SU-DHL-6 (cell line): ENCODE measurements around the gene SGIP1.

ENCODE experiments used
- EZH2phosphoT487 ChIP-seq: fragments of 200-600 bp; sonication (generic), shearing (Covaris generic); conservative IDR thresholded peaks from 2 replicates; pipeline ENCODE4 v1.6.1; 2018; ENCODE audit warnings: mild to moderate bottlenecking, antibody characterized with exemption, low read length, moderate library complexity, mixed read lengths
- TF ChIP-seq, protein P1 (sequence below): fragments of 200-600 bp; sonication (generic); IDR thresholded peaks from one replicate; pipeline ENCODE4 v1.5.1; 2017; ENCODE audit warnings: antibody characterized with exemption, mild to moderate bottlenecking, low read length, moderate library complexity; ENCODE audit not compliant: insufficient read depth, poor library complexity, severe bottlenecking

DNA sequence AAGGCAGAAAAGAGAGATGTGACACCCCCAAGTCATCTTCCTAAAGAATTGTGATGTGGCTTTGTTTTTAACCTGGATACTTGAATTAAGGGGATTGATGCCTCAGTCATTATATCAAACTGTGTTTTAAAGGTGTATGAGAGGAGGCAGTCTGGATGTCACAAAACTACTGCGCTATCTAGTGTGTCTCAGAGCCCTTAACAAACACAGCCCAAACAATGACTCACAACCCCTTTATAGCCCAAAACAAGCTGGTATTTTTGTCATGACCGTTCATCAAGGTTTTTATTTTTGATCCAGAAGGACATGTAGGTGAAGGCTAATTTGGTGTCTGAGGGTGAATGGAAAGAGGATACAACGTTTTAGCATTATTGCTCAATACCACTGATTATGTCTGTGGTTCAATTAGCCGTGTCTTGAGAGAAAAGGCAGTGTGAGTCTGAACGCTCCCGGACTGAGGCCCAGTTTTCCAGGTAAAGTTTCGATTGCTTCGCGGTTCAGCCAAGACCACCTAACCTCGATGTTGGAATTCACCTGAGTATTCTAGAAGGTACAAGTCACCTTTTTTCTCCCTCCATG lies 71.6 kb downstream of the SGIP1 start:
- TF ChIP-seq, protein P1, sequence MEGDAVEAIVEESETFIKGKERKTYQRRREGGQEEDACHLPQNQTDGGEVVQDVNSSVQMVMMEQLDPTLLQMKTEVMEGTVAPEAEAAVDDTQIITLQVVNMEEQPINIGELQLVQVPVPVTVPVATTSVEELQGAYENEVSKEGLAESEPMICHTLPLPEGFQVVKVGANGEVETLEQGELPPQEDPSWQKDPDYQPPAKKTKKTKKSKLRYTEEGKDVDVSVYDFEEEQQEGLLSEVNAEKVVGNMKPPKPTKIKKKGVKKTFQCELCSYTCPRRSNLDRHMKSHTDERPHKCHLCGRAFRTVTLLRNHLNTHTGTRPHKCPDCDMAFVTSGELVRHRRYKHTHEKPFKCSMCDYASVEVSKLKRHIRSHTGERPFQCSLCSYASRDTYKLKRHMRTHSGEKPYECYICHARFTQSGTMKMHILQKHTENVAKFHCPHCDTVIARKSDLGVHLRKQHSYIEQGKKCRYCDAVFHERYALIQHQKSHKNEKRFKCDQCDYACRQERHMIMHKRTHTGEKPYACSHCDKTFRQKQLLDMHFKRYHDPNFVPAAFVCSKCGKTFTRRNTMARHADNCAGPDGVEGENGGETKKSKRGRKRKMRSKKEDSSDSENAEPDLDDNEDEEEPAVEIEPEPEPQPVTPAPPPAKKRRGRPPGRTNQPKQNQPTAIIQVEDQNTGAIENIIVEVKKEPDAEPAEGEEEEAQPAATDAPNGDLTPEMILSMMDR, result no peak
- TF ChIP-seq EZH2phosphoT487, result no peak
